HG03460 (cell line): ENCODE results near the gene TESMIN.

Experiments
- ATAC-seq: cut with Tn5 transposase; IDR thresholded peaks from one replicate; pipeline ENCODE4 v1.9.1; 2021; ENCODE audit not compliant: unreplicated experiment

TESMIN gene

DNA sequence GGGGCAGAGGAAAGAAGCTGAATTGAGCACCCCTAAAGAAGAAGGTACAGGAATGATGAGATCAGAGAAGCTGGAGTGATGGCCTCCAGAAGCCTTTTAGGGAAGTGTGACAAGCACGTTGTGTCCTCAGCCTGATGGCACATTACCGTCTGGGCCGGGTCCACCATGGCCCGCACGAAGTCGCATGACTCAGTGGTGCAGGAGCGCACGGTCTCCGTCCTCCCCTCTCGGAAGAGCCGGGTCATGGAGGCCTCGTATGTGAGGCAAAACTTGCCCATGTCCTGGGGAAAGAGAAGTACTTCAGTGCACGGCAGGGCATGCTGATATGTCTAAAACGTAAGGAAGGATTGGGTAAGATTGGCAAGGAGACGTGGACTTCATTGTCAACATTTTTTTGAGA lies 11.2 kb upstream of the TESMIN start:
- ATAC-seq, result no peak

DNA sequence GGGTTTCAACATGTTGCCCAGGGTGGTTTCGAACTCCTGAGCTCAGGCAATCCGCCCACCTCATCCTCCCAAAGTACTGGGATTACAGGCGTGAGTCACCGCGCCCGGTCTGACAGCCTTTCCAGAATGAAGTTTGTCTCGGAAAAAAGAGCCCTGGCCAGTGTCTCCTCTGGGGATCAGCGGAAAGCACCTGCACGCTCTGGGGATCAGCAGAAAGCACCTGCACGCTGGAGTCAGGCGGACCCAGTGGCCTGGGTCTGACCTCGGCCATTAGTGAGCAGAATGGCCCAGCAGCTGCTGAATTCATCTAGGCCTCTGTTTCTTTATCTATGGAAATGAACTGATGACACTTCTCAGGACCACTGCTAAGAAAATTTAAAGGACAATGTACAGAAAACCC lies 10.5 kb upstream of the TESMIN start:
- no peak for ATAC-seq

DNA sequence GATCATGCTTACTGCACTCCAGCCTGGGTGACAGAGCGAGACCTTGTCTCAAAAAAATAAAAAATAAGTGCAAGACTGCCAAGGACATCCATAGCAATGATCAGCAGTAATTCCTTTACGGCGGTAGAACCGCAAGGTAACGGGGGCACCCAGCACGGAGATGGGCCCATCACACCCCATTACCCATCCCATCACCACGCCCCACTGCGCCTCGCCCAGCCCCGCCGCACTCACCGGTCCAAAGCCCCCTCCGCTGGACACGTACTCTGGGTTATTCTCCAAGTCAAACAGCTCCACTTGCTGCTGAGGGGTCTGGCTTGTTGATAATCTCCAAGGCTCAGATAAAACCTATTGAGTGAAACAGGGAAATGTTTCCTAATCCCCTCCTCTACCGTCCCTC lies 8.7 kb upstream of the TESMIN start:
- no peak for ATAC-seq

GRCh38 chr11:68757711-68758110 lies 6.4 kb upstream of the TESMIN start:
- no peak for ATAC-seq

GRCh38 chr11:68756171-68756766 lies 4.9 kb upstream of the TESMIN start:
- no peak for ATAC-seq

- ATAC-seq, result no peak
These were observed 2.0 kb upstream of the TESMIN start for GRCh38 chr11:68753300-68753699.

DNA sequence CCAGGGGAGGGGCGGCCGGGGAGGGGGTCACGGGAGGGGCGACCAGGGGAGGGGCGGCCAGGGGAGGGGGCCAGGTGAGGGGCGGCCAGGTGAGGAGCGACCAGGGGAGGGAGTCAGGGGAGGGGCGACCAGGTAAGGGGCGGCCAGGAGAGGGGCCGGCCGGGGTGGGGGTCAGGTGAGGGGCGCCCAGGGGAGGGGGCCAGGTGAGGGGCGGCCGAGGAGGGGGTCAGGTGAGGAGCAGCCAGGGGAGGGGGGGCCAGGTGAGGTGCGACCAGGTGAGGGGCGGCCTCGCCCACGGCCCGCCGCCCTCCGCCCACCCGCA lies 355 bp downstream of the TESMIN start:
- no peak for ATAC-seq

GRCh38 chr11:68750195-68751003 lies 921 bp downstream of the TESMIN start:
- ATAC-seq, result no peak

- no peak for ATAC-seq
These were observed 1.8 kb downstream of the TESMIN start for GRCh38 chr11:68749229-68750123.

- ATAC-seq, result no peak
These were observed 3.3 kb downstream of the TESMIN start for GRCh38 chr11:68748061-68748460.

- ATAC-seq, result no peak
These were observed 7.8 kb downstream of the TESMIN start for GRCh38 chr11:68743539-68743938.

- ATAC-seq, result no peak
These were observed 9.9 kb downstream of the TESMIN start for GRCh38 chr11:68741463-68741862.

DNA sequence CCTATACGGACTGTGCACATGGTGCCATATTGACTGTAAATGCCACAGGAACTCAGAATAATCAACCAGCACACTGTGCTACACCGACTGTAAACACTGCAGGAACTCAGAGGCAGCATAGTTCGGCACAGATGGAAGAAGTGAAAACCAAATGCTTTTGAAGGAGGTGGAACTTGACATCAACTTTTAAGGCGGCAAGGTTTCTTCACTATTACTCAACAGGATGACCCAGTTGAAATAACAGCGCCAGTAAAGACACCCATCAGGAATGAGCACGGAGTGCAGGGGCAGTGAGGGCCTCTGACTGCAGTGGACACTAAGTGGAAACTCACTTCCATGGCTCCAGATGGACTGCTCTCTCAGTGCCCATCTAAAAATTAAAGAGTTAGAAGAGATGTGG lies 15.7 kb downstream of the TESMIN start:
- no peak for ATAC-seq

GRCh38 chr11:68735125-68735524 lies 16.2 kb downstream of the TESMIN start:
- no peak for ATAC-seq

DNA sequence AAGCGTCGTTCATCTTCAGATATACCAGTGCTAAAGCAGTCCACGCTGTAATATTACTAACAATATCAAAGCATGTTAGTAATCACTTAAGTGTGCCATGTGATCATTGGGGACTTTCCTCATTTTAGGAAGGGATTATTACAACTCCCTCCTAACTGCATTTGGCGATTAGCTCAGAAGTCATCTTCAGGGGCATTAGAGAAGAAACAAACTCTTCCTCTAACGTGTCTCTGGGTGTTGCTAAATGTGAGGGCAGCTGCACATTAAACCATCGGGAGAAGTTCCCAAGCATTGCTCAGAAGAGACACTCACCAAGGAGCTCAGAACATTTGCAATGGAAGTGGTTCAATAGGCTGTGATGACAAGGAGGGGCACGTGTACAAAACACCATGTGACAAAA lies 17.2 kb downstream of the TESMIN start:
- no peak for ATAC-seq

DNA sequence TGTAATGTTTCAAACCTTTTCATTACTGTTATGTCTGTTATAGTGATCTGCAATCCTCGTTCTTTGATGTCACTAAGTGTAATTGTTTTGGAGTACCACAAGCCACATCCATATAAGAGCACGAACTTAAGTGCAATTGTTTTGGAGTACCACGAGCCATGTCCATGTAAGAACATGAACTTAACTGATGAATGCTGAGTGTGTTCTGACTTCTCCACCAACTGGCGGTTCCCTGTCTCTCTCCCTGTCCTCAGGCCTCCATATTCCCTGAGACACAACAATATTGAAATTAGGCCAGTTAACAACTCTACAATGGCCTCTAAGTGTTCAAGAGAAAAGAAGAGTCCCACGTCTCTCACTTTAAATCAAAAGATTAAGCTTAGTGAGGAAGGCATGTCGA lies 23.5 kb downstream of the TESMIN start:
- no peak for ATAC-seq

GRCh38 chr11:68724293-68724692 lies 27.0 kb downstream of the TESMIN start:
- no peak for ATAC-seq

DNA sequence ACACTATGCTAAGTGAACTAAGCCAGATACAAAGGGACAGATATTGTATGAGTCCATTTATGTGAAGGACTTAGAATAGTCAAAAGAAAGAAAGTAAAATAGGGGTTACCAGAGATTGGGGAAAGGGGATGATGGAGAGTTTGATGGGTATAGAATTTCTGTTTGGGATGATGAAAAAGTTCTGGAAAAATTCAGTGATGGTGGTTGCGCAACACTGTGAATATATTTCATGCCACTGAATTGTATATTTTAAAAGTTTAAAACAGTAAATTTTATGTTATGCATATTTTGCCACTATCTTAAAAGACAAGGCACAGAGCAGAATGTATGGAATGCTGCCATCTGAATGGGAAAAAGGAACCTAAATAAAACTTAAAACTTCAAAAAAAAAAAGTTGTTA lies 29.2 kb downstream of the TESMIN start:
- ATAC-seq, result no peak

- no peak for ATAC-seq
These were observed 30.2 kb downstream of the TESMIN start for GRCh38 chr11:68721075-68721474.

DNA sequence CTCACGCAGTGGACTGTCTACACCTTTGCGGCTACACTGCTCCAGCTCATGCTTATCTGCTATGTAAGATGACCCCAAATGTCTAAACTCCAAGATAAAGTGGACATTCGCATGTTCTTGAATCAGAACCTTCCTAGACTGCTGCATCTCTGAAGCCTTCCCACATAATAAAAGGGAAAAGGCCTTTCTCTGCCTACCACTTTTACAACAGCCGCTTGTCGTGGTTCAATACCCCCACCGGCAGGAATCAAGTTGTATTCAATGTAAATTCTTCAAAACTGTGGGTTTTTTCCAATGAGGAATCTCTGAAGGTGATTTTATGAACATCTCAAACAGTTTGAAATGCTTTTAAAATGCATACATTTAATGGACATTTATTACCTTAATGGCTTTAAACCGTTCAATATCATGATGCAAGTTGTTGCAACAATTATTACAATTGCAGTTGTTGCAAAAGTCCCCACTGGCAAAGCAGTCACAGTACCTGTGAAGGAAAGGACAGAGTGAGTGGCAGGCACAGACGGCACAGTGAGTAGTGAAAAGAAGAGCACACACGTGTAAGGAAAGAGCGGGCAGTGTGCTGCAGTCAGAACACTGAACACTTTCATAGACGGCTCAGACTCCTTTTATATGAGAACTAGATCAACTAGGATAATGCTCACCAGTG lies 35.7 kb downstream of the TESMIN start:
- no peak for ATAC-seq

DNA sequence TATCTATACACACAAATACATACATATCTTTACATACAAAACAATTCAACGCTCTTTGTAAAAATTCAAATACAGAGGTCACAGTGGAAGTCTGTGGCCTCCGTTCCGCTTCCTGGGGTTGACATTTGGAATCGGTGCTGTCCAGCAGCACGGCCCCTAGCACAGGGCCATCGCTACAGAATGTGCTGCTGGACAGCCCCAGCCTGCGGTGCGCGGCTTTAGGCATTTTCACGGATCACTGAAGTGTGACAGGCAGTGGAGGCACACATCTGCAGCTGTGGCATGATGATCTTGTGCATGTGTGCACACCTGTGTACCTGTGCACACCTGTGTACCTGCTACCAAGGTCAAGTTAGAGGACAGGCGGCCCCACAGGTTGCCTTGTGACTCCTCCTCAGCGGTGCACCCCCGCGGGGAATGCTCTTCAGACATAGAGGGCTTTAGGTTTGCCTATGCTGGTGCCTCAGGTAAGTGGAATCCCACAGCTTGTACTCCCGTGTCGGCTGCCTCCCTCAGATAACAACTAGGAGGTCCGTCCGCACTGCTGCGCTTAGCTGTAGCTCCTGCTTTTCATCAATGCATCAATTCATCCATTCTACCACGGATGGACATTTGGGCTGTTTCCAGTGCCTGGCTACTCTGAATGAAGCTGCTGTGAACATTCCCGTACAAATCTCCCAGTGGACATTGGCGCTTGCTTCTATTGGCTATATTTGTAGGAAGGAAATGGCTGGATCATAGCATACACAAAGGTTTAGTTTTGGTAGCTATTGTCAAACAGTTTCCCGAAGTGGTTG lies 37.1 kb downstream of the TESMIN start:
- ATAC-seq, result no peak
